IPS-15b (cell line): Measurements from ENCODE around the gene PRDM16.

Source experiments
- H3K27me3 ChIP-seq: one replicate; pipeline ENCODE4 v1.6.1; 2013; ENCODE audit warnings: low read length; ENCODE audit not compliant: control insufficient read depth, insufficient read depth
- H3K36me3 ChIP-seq: one replicate; pipeline ENCODE4 v1.6.1; 2013; ENCODE audit warnings: low read length; ENCODE audit not compliant: control insufficient read depth, insufficient read depth
- H3K4me1 ChIP-seq: one replicate; pipeline ENCODE4 v1.6.1; 2013; ENCODE audit warnings: mild to moderate bottlenecking, low read length; ENCODE audit not compliant: control insufficient read depth, insufficient read depth
- H3K4me3 ChIP-seq: one replicate; pipeline ENCODE4 v1.5.1; 2013; ENCODE audit warnings: low read depth, low read length
- H3K9ac ChIP-seq: one replicate; pipeline ENCODE4 v1.6.1; 2013; ENCODE audit warnings: low read depth, mild to moderate bottlenecking, low read length
- H3K9me3 ChIP-seq: one replicate; pipeline ENCODE4 v1.6.1; 2013; ENCODE audit warnings: mild to moderate bottlenecking, low read length; ENCODE audit not compliant: control insufficient read depth, insufficient read depth

The PRDM16 gene

GRCh38 chr1:3459051-3459908 is 390.3 kb downstream of the PRDM16 start:
- Histone ChIP-seq H3K27me3 (no peaks in the 10 kb centered on the region), H3K9me3 (no peaks in the 10 kb centered on the region), H3K36me3 (peaks cover 9% of the 10 kb centered on the region), H3K4me1 (peaks cover 6% of the 10 kb centered on the region), H3K4me3 (no peak overlapping the region), H3K9ac (no peak overlapping the region)

- Histone ChIP-seq H3K9me3 (no peaks in the 10 kb centered on the region), H3K4me3 (no peak overlapping the region), H3K9ac (peak overlapping the region; percentile 37), H3K4me1 (peaks cover 6% of the 10 kb centered on the region), H3K27me3 (no peaks in the 10 kb centered on the region), H3K36me3 (peaks cover 13% of the 10 kb centered on the region)
Measured at GRCh38 chr1:3459940-3460671, 391.1 kb downstream of the PRDM16 start.

DNA sequence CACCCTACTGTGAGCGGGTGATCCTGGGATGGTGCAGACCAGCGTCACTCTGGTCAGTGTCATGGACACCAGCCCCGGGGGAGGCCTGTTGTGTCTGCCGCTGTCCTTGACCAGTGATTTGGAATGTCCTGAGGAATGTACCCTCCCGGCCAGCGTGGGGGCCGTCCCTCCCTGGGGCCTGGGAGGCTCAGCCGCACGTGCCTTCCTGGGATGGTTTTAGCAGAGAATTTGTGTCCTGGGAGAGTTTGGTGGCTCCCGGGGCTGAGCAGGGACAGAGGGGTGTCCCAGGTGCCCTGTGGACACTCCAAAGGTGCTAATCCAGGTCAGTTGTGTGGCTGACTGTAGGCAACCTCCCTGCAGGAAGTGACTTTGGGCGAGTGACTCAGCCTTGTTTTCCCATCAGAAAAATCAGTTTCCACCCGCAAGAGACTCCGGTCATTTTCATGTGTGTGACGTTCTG is 391.7 kb downstream of the PRDM16 start:
- Histone ChIP-seq H3K36me3 (peaks cover 13% of the 10 kb centered on the region), H3K9ac (peak overlapping the region; percentile 47), H3K4me1 (peaks cover 2% of the 10 kb centered on the region), H3K4me3 (no peak overlapping the region), H3K27me3 (no peaks in the 10 kb centered on the region), H3K9me3 (no peaks in the 10 kb centered on the region)

DNA sequence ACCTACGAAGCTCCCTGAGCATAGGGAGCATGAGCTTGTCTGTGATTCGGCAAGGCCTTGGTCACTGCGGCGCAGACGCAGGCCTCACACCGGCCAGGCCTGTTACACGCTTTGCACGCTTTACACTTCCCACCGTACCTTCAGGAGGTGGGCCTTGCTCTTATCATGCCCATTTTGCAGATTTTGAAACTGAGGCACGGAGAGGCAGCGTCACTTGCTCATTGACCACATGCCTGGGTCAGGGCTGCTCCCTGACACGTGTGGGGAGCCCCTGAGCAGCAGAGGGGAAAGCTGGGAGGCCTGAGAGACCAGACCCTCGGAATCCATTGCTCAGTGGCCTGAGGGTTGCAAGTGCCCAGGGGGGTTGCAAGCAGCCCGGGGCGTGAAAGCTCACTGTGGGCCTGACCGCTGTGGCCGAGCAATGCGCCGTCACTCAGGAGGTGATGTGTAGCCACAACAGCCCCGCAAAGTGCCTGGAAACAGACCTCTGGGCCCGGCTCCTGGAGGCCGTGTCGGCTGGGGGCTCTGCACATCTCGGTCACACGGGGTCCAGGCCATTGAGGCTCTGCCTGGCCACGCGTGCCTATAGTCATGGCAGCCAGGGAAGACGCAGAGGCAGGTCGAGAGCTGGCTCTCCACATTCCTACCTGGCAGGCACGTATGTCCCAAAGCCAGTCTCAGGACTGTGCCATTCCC is 392.4 kb downstream of the PRDM16 start:
- peaks cover 13% of the 10 kb centered on the region for H3K36me3 ChIP-seq
- H3K9ac ChIP-seq = no peak overlapping the region
- H3K4me3 ChIP-seq = no peak overlapping the region
- no peaks in the 10 kb centered on the region for H3K27me3 ChIP-seq
- H3K4me1 ChIP-seq = no peaks in the 10 kb centered on the region
- no peaks in the 10 kb centered on the region for H3K9me3 ChIP-seq

GRCh38 chr1:3461934-3462275 is 392.9 kb downstream of the PRDM16 start:
- H3K9me3 ChIP-seq = no peaks in the 10 kb centered on the region
- no peaks in the 10 kb centered on the region for H3K27me3 ChIP-seq
- peaks cover 13% of the 10 kb centered on the region for H3K36me3 ChIP-seq
- no peaks in the 10 kb centered on the region for H3K4me1 ChIP-seq
- no peak overlapping the region for H3K4me3 ChIP-seq
- H3K9ac ChIP-seq = no peak overlapping the region

GRCh38 chr1:3462356-3463012 is 393.5 kb downstream of the PRDM16 start:
- H3K27me3 ChIP-seq = no peaks in the 10 kb centered on the region
- no peaks in the 10 kb centered on the region for H3K4me1 ChIP-seq

DNA sequence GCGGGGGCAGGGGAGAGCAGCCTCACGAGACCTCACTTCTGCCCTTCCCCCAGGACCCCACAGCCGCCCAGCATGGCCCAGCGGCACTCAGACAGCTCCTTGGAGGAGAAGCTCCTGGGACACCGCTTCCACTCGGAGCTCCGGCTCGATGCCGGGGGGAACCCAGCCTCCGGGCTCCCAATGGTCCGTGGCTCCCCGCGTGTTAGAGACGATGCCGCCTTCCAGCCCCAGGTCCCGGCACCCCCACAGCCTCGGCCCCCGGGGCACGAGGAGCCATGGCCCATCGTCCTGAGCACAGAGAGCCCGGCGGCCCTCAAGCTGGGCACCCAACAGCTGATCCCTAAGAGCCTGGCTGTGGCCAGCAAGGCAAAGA is 394.0 kb downstream of the PRDM16 start:
- H3K9ac ChIP-seq = no peak overlapping the region
- no peaks in the 10 kb centered on the region for H3K4me1 ChIP-seq
- no peak overlapping the region for H3K4me3 ChIP-seq
- H3K9me3 ChIP-seq = no peaks in the 10 kb centered on the region
- H3K36me3 ChIP-seq = peaks cover 13% of the 10 kb centered on the region
- no peaks in the 10 kb centered on the region for H3K27me3 ChIP-seq

More at GRCh38 chr1:3462356-3463012, 393.5 kb downstream of the PRDM16 start:
- no peaks in the 10 kb centered on the region for H3K9me3 ChIP-seq
- H3K4me3 ChIP-seq = no peak overlapping the region
- H3K36me3 ChIP-seq = peaks cover 13% of the 10 kb centered on the region
- H3K9ac ChIP-seq = no peak overlapping the region

GRCh38 chr1:3463408-3463863 is 394.4 kb downstream of the PRDM16 start:
- Histone ChIP-seq H3K27me3 (no peaks in the 10 kb centered on the region), H3K9ac (no peak overlapping the region), H3K36me3 (peaks cover 13% of the 10 kb centered on the region), H3K9me3 (no peaks in the 10 kb centered on the region), H3K4me1 (no peaks in the 10 kb centered on the region), H3K4me3 (no peak overlapping the region)

DNA sequence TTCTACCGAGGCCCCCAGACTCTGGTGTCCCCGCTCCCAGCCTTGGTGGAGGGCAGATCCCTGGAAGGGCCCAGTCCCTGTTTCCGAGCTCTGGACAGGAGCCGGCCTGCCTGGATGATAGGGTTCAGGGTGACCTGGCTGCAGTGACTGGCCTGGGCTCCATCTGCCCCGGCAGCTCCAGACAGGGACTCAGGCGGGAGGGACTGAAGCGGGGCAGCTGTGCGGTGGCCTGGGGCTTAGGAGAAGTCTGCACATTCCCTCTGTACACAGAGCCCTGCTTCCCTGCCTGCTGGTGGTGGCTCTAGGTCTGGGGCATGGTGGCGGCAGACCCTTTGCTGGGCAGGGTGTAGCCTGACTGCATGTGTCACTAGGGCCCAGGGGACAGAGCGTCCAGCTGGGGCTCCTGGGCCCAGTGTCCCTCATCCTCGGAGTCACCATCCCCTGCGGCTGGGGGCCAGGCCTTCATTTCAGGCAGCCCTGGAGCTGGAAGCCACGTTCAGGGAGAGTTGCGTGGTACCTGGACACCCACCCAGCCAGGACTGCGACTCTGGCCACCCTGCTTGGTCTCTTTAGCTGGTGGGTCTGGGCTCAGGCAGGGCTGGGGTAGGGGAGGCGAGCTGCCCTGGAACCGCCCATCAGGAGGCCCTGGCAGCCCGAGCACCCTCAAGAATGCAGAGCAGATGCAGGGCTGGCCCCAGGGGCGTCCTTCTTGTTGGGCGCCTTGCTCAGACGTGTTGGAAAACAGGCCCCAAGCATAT is 395.1 kb downstream of the PRDM16 start:
- H3K4me1 ChIP-seq = no peaks in the 10 kb centered on the region
- no peak overlapping the region for H3K4me3 ChIP-seq
- no peaks in the 10 kb centered on the region for H3K9me3 ChIP-seq
- peaks cover 15% of the 10 kb centered on the region for H3K36me3 ChIP-seq
- H3K9ac ChIP-seq = no peak overlapping the region
- H3K27me3 ChIP-seq = no peaks in the 10 kb centered on the region

GRCh38 chr1:3464649-3465025 is 395.6 kb downstream of the PRDM16 start:
- Histone ChIP-seq H3K4me1 (no peaks in the 10 kb centered on the region), H3K36me3 (peaks cover 20% of the 10 kb centered on the region), H3K9ac (no peak overlapping the region), H3K4me3 (no peak overlapping the region), H3K9me3 (no peaks in the 10 kb centered on the region), H3K27me3 (no peaks in the 10 kb centered on the region)
